ENCODE measurements around the gene DAP.

DAP gene

GRCh38 chr5:10695055-10695649 lies 65.9 kb downstream of the DAP start:
- peak; percentile 91 for TF ChIP-seq CTCF (conservative IDR thresholded peaks at IDR 0.05; ENCODE audit: low read depth, low read length)
- H3K4me3 ChIP-seq (ENCODE audit: low read depth, low read length): no peak overlapping the region
- peak; percentile 80 for DNase-seq (ENCODE audit: low read depth)

GRCh38 chr5:10691826-10692785 lies 68.9 kb downstream of the DAP start:
- TF ChIP-seq CTCF (conservative IDR thresholded peaks at IDR 0.05; ENCODE audit: low read depth, low read length): no peak
- DNase-seq (ENCODE audit: low read depth): peak; percentile 72
- no peak overlapping the region for H3K4me3 ChIP-seq (ENCODE audit: low read depth, low read length)

- no peak for TF ChIP-seq CTCF (conservative IDR thresholded peaks at IDR 0.05; ENCODE audit: low read depth, low read length)
- H3K4me3 ChIP-seq (ENCODE audit: low read depth, low read length): no peak overlapping the region
- peak; percentile 41 for DNase-seq (ENCODE audit: low read depth)
These were observed 70.3 kb downstream of the DAP start for GRCh38 chr5:10690460-10691440.

- DNase-seq (ENCODE audit: low read depth): peak; percentile 59
- TF ChIP-seq CTCF (conservative IDR thresholded peaks at IDR 0.05; ENCODE audit: low read depth, low read length): peak; percentile 61
- no peak overlapping the region for H3K4me3 ChIP-seq (ENCODE audit: low read depth, low read length)
These were observed 71.5 kb downstream of the DAP start for GRCh38 chr5:10689391-10690081.

GRCh38 chr5:10688651-10689171 lies 72.3 kb downstream of the DAP start:
- no peak for DNase-seq (ENCODE audit: low read depth)
- TF ChIP-seq CTCF (conservative IDR thresholded peaks at IDR 0.05; ENCODE audit: low read depth, low read length): no peak
- no peak overlapping the region for H3K4me3 ChIP-seq (ENCODE audit: low read depth, low read length)

- TF ChIP-seq CTCF (conservative IDR thresholded peaks at IDR 0.05; ENCODE audit: low read depth, low read length): no peak
These were observed 74.1 kb downstream of the DAP start for GRCh38 chr5:10686890-10687289.

More at GRCh38 chr5:10686890-10687289, 74.1 kb downstream of the DAP start:
- H3K4me3 ChIP-seq (ENCODE audit: low read depth, low read length): no peak overlapping the region
- DNase-seq (ENCODE audit: low read depth): no peak
